IPS-18c (cell line): ENCODE measurements around the gene ZMYM2.

Experiments used
- H3K4me3 ChIP-seq: 2 replicates; pipeline ENCODE4 v1.7.0; 2013; ENCODE audit warnings: low read depth, mild to moderate bottlenecking, low read length, moderate library complexity; ENCODE audit not compliant: insufficient read depth
- H3K9me3 ChIP-seq: one replicate; pipeline ENCODE4 v1.6.1; 2013; ENCODE audit warnings: mild to moderate bottlenecking, low read length, moderate library complexity; ENCODE audit not compliant: control insufficient read depth, insufficient read depth

ZMYM2 gene

DNA sequence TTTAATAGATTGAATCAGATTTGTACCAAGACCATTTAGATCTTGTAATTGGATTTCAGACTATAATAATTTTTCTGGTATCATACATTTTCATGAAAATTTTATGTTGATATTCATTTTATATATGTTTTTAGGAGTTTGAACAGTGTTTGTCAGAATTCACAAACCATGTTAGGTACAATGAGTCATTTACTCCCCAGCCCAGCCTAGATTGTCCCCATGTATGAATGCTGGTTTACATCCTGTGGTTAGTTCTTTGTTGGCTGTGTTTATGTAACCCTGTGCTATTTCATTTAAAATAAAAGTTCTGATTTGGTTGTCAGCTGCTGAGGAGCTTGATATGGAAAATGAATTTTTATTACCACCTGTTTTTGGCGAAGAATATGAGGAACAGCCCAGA is 105.6 kb downstream of the ZMYM2 start:
- Histone ChIP-seq H3K4me3 (no peak overlapping the region), H3K9me3 (no peaks in the 10 kb centered on the region)

- H3K9me3 ChIP-seq: no peaks in the 10 kb centered on the region
- H3K4me3 ChIP-seq: no peak overlapping the region
These were observed 107.0 kb downstream of the ZMYM2 start for GRCh38 chr13:20065516-20065915.

GRCh38 chr13:20069956-20070355 is 111.4 kb downstream of the ZMYM2 start:
- no peak overlapping the region for H3K4me3 ChIP-seq
- H3K9me3 ChIP-seq: peaks cover 2% of the 10 kb centered on the region

DNA sequence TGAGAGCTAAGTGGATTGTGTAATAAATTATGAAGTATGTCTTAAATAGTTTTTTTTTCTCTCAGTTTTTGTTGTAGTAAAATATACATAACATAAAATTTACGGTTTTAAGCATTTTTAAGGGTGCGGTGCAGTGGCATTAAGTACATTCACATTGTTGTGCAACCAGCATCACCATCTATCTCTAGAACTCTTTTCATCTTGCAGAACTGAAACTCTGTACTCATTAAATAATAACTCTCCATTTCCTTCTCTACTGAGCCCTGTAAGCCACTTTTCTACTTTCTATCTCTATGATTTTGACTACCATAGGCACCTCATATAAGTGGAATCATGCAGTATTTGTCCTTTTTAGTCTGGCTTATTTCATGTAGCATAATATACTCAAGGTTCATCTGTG is 115.2 kb downstream of the ZMYM2 start:
- no peak overlapping the region for H3K4me3 ChIP-seq
- peaks cover 2% of the 10 kb centered on the region for H3K9me3 ChIP-seq

DNA sequence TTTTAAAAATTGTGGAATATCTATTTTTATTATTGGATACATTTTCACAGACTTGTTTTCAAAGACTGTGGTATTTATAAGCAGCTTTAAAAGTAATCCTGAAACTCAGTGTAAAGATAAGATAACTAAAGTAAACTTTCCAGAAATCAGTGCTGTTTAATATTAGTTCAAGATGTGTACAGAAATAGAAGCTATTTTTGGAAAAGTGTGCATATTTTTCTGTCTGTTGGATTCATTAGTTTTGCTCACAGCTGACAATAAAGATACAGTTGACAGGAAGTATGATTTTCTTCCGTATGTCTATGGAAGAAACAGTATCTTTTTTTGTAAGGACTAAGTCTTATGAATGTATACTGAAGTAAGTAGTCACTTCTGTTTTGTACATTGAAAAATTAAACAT is 116.4 kb downstream of the ZMYM2 start:
- peaks cover 2% of the 10 kb centered on the region for H3K9me3 ChIP-seq
- no peak overlapping the region for H3K4me3 ChIP-seq

GRCh38 chr13:20077086-20077485 is 118.6 kb downstream of the ZMYM2 start:
- H3K4me3 ChIP-seq: no peak overlapping the region
- no peaks in the 10 kb centered on the region for H3K9me3 ChIP-seq

GRCh38 chr13:20080377-20081164 is 122.0 kb downstream of the ZMYM2 start:
- Histone ChIP-seq H3K4me3 (no peak overlapping the region), H3K9me3 (no peaks in the 10 kb centered on the region)

DNA sequence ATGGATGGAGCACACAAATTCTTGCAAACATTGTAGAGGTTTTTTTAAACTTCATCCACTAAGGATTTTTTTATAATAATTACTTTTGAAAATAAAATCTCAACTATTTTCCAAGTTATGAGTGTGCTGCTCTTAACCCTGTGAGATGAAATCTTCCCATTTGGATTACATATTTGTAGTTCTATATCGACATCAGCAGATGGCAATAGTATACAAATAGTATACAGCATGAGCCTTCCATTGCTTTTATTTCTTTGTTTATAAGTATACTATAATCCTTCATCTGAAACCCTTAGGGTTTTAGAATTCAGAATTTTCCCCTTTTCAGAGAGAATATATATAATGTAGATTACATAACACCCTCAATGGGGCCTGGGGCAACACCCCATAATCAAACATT is 131.8 kb downstream of the ZMYM2 start:
- Histone ChIP-seq H3K4me3 (no peak overlapping the region), H3K9me3 (no peaks in the 10 kb centered on the region)

- no peak overlapping the region for H3K4me3 ChIP-seq
- no peaks in the 10 kb centered on the region for H3K9me3 ChIP-seq
These were observed 135.4 kb downstream of the ZMYM2 start for GRCh38 chr13:20093951-20094350.

- H3K4me3 ChIP-seq: no peak overlapping the region
- no peaks in the 10 kb centered on the region for H3K9me3 ChIP-seq
These were observed 140.8 kb downstream of the ZMYM2 start for GRCh38 chr13:20099319-20099718.

DNA sequence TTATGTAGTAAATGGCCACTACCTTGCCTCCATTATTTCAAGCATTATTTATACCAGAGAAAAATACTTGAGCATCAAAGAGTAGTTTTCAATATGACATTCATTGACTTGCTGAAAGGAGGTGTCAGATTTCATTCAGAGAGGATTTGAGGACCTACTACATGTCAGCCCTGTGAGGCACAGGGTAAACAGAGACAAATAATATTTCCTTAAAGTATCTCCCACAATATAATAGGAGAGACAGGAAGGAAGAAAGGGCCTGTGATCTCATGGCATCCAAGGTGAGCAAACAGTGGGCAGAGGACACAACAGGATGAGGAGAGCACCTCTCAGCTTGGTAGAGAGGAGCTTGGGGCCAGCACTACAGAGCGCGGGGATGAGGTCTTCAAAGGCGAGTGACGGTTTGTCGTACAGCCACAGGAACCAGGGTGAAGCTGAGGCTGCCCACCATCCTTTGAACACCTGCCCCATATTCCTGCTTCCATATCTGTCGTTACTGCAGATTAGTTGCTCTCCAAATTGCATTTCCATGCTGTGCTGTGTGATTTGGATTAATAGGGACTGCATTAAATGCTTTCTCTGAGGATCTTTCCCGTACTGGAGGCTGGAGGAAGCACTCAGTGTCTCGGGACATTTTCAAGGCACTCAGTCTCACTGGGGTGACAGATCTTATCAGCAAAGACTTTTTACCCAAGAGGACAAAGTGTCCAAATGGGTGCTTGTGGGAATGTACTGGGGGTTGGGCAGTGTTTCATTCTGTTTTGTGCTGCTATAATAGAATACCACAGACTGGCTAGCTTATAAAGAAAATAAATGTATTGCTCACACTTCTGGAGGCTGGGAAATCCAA is 143.2 kb downstream of the ZMYM2 start:
- no peak overlapping the region for H3K4me3 ChIP-seq
- H3K9me3 ChIP-seq: no peaks in the 10 kb centered on the region

DNA sequence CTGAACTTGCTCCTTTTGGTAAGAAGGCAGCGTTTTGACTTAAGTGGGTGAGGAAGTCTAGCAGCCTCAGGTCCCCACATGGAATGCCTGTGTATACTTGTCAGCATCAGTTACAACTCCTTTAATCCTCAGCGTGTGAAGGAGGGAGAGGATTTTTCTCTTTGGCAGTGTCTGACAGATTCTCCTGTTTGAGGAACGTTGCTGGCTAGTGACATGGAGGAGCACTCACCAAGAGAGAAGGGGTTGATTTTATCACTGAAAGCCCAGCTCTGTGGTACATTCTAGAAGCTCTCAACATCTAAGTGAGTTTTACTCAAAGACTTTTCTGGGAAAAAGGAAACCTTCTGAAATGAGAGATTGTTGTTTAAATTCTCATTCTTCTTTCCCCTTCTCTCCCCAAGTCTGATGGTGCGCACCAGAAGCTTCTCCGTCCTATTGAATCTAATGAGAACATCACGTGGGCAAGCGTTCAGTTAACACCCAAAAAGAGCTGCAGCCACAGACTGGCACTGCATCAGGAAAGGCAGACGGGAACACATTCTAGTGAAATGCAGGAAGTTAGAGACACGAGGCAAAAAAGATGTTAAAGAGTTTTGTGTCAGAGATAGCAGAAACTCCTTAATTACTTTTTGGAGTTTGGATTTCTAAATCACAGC is 144.1 kb downstream of the ZMYM2 start:
- H3K4me3 ChIP-seq: no peak overlapping the region
- H3K9me3 ChIP-seq: no peaks in the 10 kb centered on the region

- no peak overlapping the region for H3K4me3 ChIP-seq
- H3K9me3 ChIP-seq: no peaks in the 10 kb centered on the region
These were observed 146.7 kb downstream of the ZMYM2 start for GRCh38 chr13:20105161-20105689.

DNA sequence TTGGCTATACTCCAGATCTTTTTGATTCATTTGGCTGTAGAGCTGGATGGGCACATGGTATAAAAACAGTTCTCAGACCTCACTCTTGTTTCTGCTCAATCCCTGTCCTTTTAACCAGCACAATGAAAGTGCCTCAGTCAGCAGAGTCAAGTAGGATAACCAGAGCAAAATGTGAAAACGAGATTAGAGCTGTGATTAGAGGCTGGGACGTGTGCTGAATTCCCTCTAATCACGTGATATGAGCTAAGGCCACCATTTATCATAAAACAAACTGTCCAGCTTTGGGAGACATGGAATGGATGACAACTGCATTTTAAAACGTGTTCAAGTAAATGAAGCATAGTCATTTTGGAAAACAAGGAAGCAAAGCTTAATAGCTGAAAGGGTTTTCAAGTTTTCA is 148.2 kb downstream of the ZMYM2 start:
- Histone ChIP-seq H3K4me3 (no peak overlapping the region), H3K9me3 (no peaks in the 10 kb centered on the region)

DNA sequence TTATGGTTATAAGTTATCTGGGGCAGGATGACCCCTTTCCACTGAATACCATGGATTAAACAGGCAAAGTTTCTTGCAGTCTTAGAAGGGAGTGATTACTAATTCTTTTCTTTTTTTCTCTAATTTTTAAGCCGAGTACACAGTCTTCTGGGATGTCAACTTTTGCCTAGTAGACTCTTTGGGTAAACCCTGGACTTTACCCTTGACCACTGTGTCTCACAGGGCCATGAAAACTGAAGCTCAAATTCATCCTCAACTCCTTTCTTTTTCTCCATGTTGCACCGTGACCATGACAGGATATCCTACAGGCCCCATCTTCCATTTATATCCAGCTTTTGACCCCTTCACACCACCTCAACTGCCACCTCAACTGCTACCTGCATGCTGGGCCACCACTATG is 150.5 kb downstream of the ZMYM2 start:
- Histone ChIP-seq H3K4me3 (no peak overlapping the region), H3K9me3 (no peaks in the 10 kb centered on the region)

- no peak overlapping the region for H3K4me3 ChIP-seq
These were observed 155.6 kb downstream of the ZMYM2 start for GRCh38 chr13:20114066-20114610.

DNA sequence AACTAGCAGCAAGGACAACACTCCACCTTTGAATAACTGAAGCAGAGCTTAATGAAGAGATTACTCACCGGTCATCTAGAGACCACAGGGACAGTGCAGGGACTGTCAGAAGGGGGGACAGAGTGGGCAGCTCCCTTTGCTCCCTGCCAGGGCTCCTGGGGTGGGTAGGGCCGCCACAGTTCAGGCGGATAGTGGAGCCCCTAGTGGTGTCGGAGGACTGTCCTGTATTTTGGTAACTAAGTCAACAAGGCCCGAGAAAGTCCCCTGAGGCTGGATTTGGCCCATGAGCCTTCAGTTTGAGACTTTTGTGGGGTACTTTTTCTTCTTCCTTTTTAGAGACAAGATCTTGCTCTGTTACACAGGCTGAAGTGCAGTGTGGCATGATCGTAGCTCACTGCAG is 157.7 kb downstream of the ZMYM2 start:
- Histone ChIP-seq H3K4me3 (no peak overlapping the region), H3K9me3 (no peaks in the 10 kb centered on the region)

More at GRCh38 chr13:20114066-20114610, 155.6 kb downstream of the ZMYM2 start:
- H3K9me3 ChIP-seq: no peaks in the 10 kb centered on the region
